GM21825 (cell line): ENCODE results near the gene SPPL2B.

Experiments
- ATAC-seq: cut with Tn5 transposase; IDR thresholded peaks from one replicate; pipeline ENCODE4 v1.9.1; 2021; ENCODE audit warnings: mild to moderate bottlenecking, moderate library complexity; ENCODE audit not compliant: unreplicated experiment

SPPL2B gene

GRCh38 chr19:2321565-2322283, 6.8 kb upstream of the SPPL2B start:
- no peak for ATAC-seq

GRCh38 chr19:2323707-2324106, 4.8 kb upstream of the SPPL2B start:
- ATAC-seq, result no peak

GRCh38 chr19:2324220-2324948, 4.1 kb upstream of the SPPL2B start:
- ATAC-seq, result no peak

GRCh38 chr19:2325281-2326046, 3.0 kb upstream of the SPPL2B start:
- ATAC-seq, result no peak

- ATAC-seq, result no peak
Measured at GRCh38 chr19:2326699-2327360, 1.7 kb upstream of the SPPL2B start.

- no peak for ATAC-seq
Measured at GRCh38 chr19:2327773-2328400, 597 bp upstream of the SPPL2B start.

- no peak for ATAC-seq
Measured at GRCh38 chr19:2329149-2329478, 630 bp downstream of the SPPL2B start.

GRCh38 chr19:2329501-2329916, 1.0 kb downstream of the SPPL2B start:
- ATAC-seq, result no peak

GRCh38 chr19:2330255-2330631, 1.8 kb downstream of the SPPL2B start:
- ATAC-seq, result no peak

- ATAC-seq, result no peak
Measured at GRCh38 chr19:2330632-2331284, 2.3 kb downstream of the SPPL2B start.

- no peak for ATAC-seq
Measured at GRCh38 chr19:2331601-2332246, 3.2 kb downstream of the SPPL2B start.

- ATAC-seq, result no peak
Measured at GRCh38 chr19:2332341-2333026, 4.0 kb downstream of the SPPL2B start.

GRCh38 chr19:2333027-2333806, 4.7 kb downstream of the SPPL2B start:
- no peak for ATAC-seq

GRCh38 chr19:2333807-2334211, 5.3 kb downstream of the SPPL2B start:
- no peak for ATAC-seq

GRCh38 chr19:2334426-2334825, 5.9 kb downstream of the SPPL2B start:
- no peak for ATAC-seq

GRCh38 chr19:2334986-2335846, 6.7 kb downstream of the SPPL2B start:
- ATAC-seq, result no peak

- ATAC-seq, result no peak
Measured at GRCh38 chr19:2335848-2336247, 7.4 kb downstream of the SPPL2B start.
